Measurements from ENCODE around the gene ACSS2. TPM values are rescaled to one million over a fixed set of nuclear protein-coding genes. Genes with fewer than 3 reads are reported as not detected.

ACSS2 gene
- 71.0 TPM for total RNA-seq

- H3K27me3 ChIP-seq (ENCODE audit: control insufficient read depth in 3 of 3, insufficient read depth in 3 of 3, low read length in 3 of 3), result no peaks in the 10 kb centered on the region
- peak within 1 kb of the TSS; percentile 89 to 91 (median 90) for H3K4me3 ChIP-seq (ENCODE audit: low read length in 3 of 3)
- no peaks in the 10 kb centered on the region for H3K9me3 ChIP-seq (ENCODE audit: control insufficient read depth in 3 of 3, low read length in 3 of 3)
- H3K4me1 ChIP-seq (ENCODE audit: control insufficient read depth in 3 of 3, insufficient read depth in 3 of 3, low read length in 3 of 3), result peaks cover 37 to 56% (median 47%) of the 10 kb centered on the region in 3 donors
- no peaks in the 10 kb centered on the region for H3K36me3 ChIP-seq (ENCODE audit: control insufficient read depth in 3 of 3, insufficient read depth in 3 of 3, low read length in 3 of 3)
- peak within 1 kb of the TSS; percentile 96 to 98 (median 98) for H3K9ac ChIP-seq (ENCODE audit: low read depth in 1 of 3, low read length in 3 of 3)
- peak within 1 kb of the TSS; percentile 91 for H3K27ac ChIP-seq (ENCODE audit: low read depth, low read length)
Observed at GRCh38 chr20:34876406-34877282, at the start of gene ACSS2. Gene ACSS2, plus strand, starts transcription at chr20:34876612. Its CDS starts 34 bp downstream, at chr20:34876646.

- H3K36me3 ChIP-seq (ENCODE audit: control insufficient read depth in 3 of 3, insufficient read depth in 3 of 3, low read length in 3 of 3), result no peaks in the 10 kb centered on the region
- no peak overlapping the region for H3K4me3 ChIP-seq (ENCODE audit: low read length in 3 of 3)
- H3K27ac ChIP-seq (ENCODE audit: low read depth, low read length), result no peak overlapping the region
- no peaks in the 10 kb centered on the region for H3K27me3 ChIP-seq (ENCODE audit: control insufficient read depth in 3 of 3, insufficient read depth in 3 of 3, low read length in 3 of 3)
- H3K4me1 ChIP-seq (ENCODE audit: control insufficient read depth in 3 of 3, insufficient read depth in 3 of 3, low read length in 3 of 3), result peaks cover 8 to 11% (median 8%) of the 10 kb centered on the region in 3 donors
- no peaks in the 10 kb centered on the region for H3K9me3 ChIP-seq (ENCODE audit: control insufficient read depth in 3 of 3, low read length in 3 of 3)
- no peak overlapping the region for H3K9ac ChIP-seq (ENCODE audit: low read depth in 1 of 3, low read length in 3 of 3)
Observed at GRCh38 chr20:34829191-34829590, 47.2 kb upstream of the ACSS2 start.

- no peak overlapping the region for H3K4me3 ChIP-seq (ENCODE audit: low read length in 3 of 3)
- no peaks in the 10 kb centered on the region for H3K9me3 ChIP-seq (ENCODE audit: control insufficient read depth in 3 of 3, low read length in 3 of 3)
- no peaks in the 10 kb centered on the region for H3K27me3 ChIP-seq (ENCODE audit: control insufficient read depth in 3 of 3, insufficient read depth in 3 of 3, low read length in 3 of 3)
- H3K36me3 ChIP-seq (ENCODE audit: control insufficient read depth in 3 of 3, insufficient read depth in 3 of 3, low read length in 3 of 3), result no peaks in the 10 kb centered on the region
- no peak overlapping the region for H3K27ac ChIP-seq (ENCODE audit: low read depth, low read length)
- H3K4me1 ChIP-seq (ENCODE audit: control insufficient read depth in 3 of 3, insufficient read depth in 3 of 3, low read length in 3 of 3), result peaks cover 0 to 2% (median 0%) of the 10 kb centered on the region in 3 donors
- no peak overlapping the region for H3K9ac ChIP-seq (ENCODE audit: low read depth in 1 of 3, low read length in 3 of 3)
Observed at GRCh38 chr20:34831936-34832335, 44.5 kb upstream of the ACSS2 start.

GRCh38 chr20:34834459-34834893 lies 41.9 kb upstream of the ACSS2 start:
- Histone ChIP-seq H3K9me3 (ENCODE audit: control insufficient read depth in 3 of 3, low read length in 3 of 3) (no peaks in the 10 kb centered on the region), H3K4me3 (ENCODE audit: low read length in 3 of 3) (no peak overlapping the region), H3K36me3 (ENCODE audit: control insufficient read depth in 3 of 3, insufficient read depth in 3 of 3, low read length in 3 of 3) (no peaks in the 10 kb centered on the region), H3K27ac (ENCODE audit: low read depth, low read length) (no peak overlapping the region), H3K27me3 (ENCODE audit: control insufficient read depth in 3 of 3, insufficient read depth in 3 of 3, low read length in 3 of 3) (no peaks in the 10 kb centered on the region), H3K9ac (ENCODE audit: low read depth in 1 of 3, low read length in 3 of 3) (peak overlapping the region in 1 of 3 donors; percentile 41), H3K4me1 (ENCODE audit: control insufficient read depth in 3 of 3, insufficient read depth in 3 of 3, low read length in 3 of 3) (peaks cover 0 to 2% (median 0%) of the 10 kb centered on the region in 3 donors)

- Histone ChIP-seq H3K9ac (ENCODE audit: low read depth in 1 of 3, low read length in 3 of 3) (no peak overlapping the region), H3K4me3 (ENCODE audit: low read length in 3 of 3) (no peak overlapping the region), H3K36me3 (ENCODE audit: control insufficient read depth in 3 of 3, insufficient read depth in 3 of 3, low read length in 3 of 3) (peaks cover 2 to 10% (median 8%) of the 10 kb centered on the region in 3 donors), H3K4me1 (ENCODE audit: control insufficient read depth in 3 of 3, insufficient read depth in 3 of 3, low read length in 3 of 3) (no peaks in the 10 kb centered on the region), H3K9me3 (ENCODE audit: control insufficient read depth in 3 of 3, low read length in 3 of 3) (no peaks in the 10 kb centered on the region), H3K27ac (ENCODE audit: low read depth, low read length) (no peak overlapping the region), H3K27me3 (ENCODE audit: control insufficient read depth in 3 of 3, insufficient read depth in 3 of 3, low read length in 3 of 3) (no peaks in the 10 kb centered on the region)
Observed at GRCh38 chr20:34842143-34842542, 34.3 kb upstream of the ACSS2 start.

- Histone ChIP-seq H3K36me3 (ENCODE audit: control insufficient read depth in 3 of 3, insufficient read depth in 3 of 3, low read length in 3 of 3) (peaks cover 4 to 16% (median 13%) of the 10 kb centered on the region in 3 donors), H3K4me3 (ENCODE audit: low read length in 3 of 3) (no peak overlapping the region), H3K9ac (ENCODE audit: low read depth in 1 of 3, low read length in 3 of 3) (no peak overlapping the region), H3K27me3 (ENCODE audit: control insufficient read depth in 3 of 3, insufficient read depth in 3 of 3, low read length in 3 of 3) (no peaks in the 10 kb centered on the region), H3K27ac (ENCODE audit: low read depth, low read length) (no peak overlapping the region), H3K4me1 (ENCODE audit: control insufficient read depth in 3 of 3, insufficient read depth in 3 of 3, low read length in 3 of 3) (no peaks in the 10 kb centered on the region), H3K9me3 (ENCODE audit: control insufficient read depth in 3 of 3, low read length in 3 of 3) (no peaks in the 10 kb centered on the region)
Observed at GRCh38 chr20:34843421-34843820, 33.0 kb upstream of the ACSS2 start.

- Histone ChIP-seq H3K27ac (ENCODE audit: low read depth, low read length) (no peak overlapping the region), H3K9me3 (ENCODE audit: control insufficient read depth in 3 of 3, low read length in 3 of 3) (no peaks in the 10 kb centered on the region), H3K4me1 (ENCODE audit: control insufficient read depth in 3 of 3, insufficient read depth in 3 of 3, low read length in 3 of 3) (no peaks in the 10 kb centered on the region), H3K4me3 (ENCODE audit: low read length in 3 of 3) (no peak overlapping the region), H3K27me3 (ENCODE audit: control insufficient read depth in 3 of 3, insufficient read depth in 3 of 3, low read length in 3 of 3) (no peaks in the 10 kb centered on the region), H3K9ac (ENCODE audit: low read depth in 1 of 3, low read length in 3 of 3) (no peak overlapping the region), H3K36me3 (ENCODE audit: control insufficient read depth in 3 of 3, insufficient read depth in 3 of 3, low read length in 3 of 3) (peaks cover 29 to 45% (median 42%) of the 10 kb centered on the region in 3 donors)
Observed at GRCh38 chr20:34848597-34848996, 27.8 kb upstream of the ACSS2 start.

GRCh38 chr20:34849778-34850177 lies 26.6 kb upstream of the ACSS2 start:
- no peaks in the 10 kb centered on the region for H3K9me3 ChIP-seq (ENCODE audit: control insufficient read depth in 3 of 3, low read length in 3 of 3)
- no peaks in the 10 kb centered on the region for H3K4me1 ChIP-seq (ENCODE audit: control insufficient read depth in 3 of 3, insufficient read depth in 3 of 3, low read length in 3 of 3)
- H3K36me3 ChIP-seq (ENCODE audit: control insufficient read depth in 3 of 3, insufficient read depth in 3 of 3, low read length in 3 of 3), result peaks cover 36 to 51% (median 49%) of the 10 kb centered on the region in 3 donors
- no peak overlapping the region for H3K27ac ChIP-seq (ENCODE audit: low read depth, low read length)
- no peak overlapping the region for H3K9ac ChIP-seq (ENCODE audit: low read depth in 1 of 3, low read length in 3 of 3)
- H3K27me3 ChIP-seq (ENCODE audit: control insufficient read depth in 3 of 3, insufficient read depth in 3 of 3, low read length in 3 of 3), result no peaks in the 10 kb centered on the region
- H3K4me3 ChIP-seq (ENCODE audit: low read length in 3 of 3), result no peak overlapping the region

GRCh38 chr20:34850969-34851368 lies 25.4 kb upstream of the ACSS2 start:
- Histone ChIP-seq H3K9me3 (ENCODE audit: control insufficient read depth in 3 of 3, low read length in 3 of 3) (no peaks in the 10 kb centered on the region), H3K36me3 (ENCODE audit: control insufficient read depth in 3 of 3, insufficient read depth in 3 of 3, low read length in 3 of 3) (peaks cover 39 to 55% (median 51%) of the 10 kb centered on the region in 3 donors), H3K4me3 (ENCODE audit: low read length in 3 of 3) (no peak overlapping the region), H3K4me1 (ENCODE audit: control insufficient read depth in 3 of 3, insufficient read depth in 3 of 3, low read length in 3 of 3) (no peaks in the 10 kb centered on the region), H3K27ac (ENCODE audit: low read depth, low read length) (no peak overlapping the region), H3K9ac (ENCODE audit: low read depth in 1 of 3, low read length in 3 of 3) (no peak overlapping the region), H3K27me3 (ENCODE audit: control insufficient read depth in 3 of 3, insufficient read depth in 3 of 3, low read length in 3 of 3) (no peaks in the 10 kb centered on the region)

GRCh38 chr20:34852298-34852697 lies 24.1 kb upstream of the ACSS2 start:
- Histone ChIP-seq H3K36me3 (ENCODE audit: control insufficient read depth in 3 of 3, insufficient read depth in 3 of 3, low read length in 3 of 3) (peaks cover 49 to 62% (median 50%) of the 10 kb centered on the region in 3 donors), H3K27ac (ENCODE audit: low read depth, low read length) (no peak overlapping the region), H3K4me1 (ENCODE audit: control insufficient read depth in 3 of 3, insufficient read depth in 3 of 3, low read length in 3 of 3) (no peaks in the 10 kb centered on the region), H3K4me3 (ENCODE audit: low read length in 3 of 3) (no peak overlapping the region), H3K9me3 (ENCODE audit: control insufficient read depth in 3 of 3, low read length in 3 of 3) (no peaks in the 10 kb centered on the region), H3K27me3 (ENCODE audit: control insufficient read depth in 3 of 3, insufficient read depth in 3 of 3, low read length in 3 of 3) (no peaks in the 10 kb centered on the region), H3K9ac (ENCODE audit: low read depth in 1 of 3, low read length in 3 of 3) (no peak overlapping the region)

Data from skeletal muscle tissue (tissue), 4 donors.